ENCODE measurements around the gene POR. TPM values are rescaled to one million over a fixed set of nuclear protein-coding genes. Genes with fewer than 3 reads are reported as not detected.

The POR gene
- total and polyA plus RNA-seq, 2 of the 13 experiments (the other 11 are each of a cell fraction or from before 2014, with no cell fraction given), result 145 to 266 TPM

DNA sequence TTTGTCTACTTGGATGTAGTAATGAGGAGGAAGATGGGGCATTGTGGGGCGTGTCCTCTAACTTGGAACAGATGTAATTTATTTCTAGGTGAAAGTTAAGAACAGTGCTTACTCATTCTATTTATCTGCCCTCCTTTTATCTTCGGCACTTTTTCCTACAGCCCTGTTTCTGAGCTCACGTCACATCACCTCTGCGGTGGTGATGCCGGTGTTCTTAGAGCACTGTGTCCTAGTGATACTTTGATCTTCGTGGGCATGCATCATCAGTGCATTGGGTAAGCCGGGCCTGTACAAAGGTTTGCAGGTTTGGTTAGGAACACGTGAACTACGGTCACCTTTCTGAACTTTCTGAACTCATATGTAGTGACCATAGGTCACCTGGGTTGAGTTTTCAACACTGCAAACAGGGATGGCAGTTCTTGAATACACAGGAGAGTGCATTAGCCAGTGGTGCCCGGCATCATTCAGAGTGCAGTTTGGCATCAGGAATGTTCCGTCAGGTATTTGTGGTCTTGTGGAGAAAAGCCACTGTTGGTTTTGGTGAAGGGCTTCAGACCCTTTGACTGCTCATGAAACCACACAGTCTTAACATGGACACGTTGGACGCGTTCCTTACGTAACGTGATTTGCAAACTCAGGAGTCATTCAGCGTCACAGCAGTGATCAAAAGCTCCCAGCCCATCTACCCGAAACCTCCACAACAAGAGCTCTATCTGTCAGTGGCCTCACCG lies 5.6 kb downstream of the POR start (continued):
- TF ChIP-seq, protein P1, sequence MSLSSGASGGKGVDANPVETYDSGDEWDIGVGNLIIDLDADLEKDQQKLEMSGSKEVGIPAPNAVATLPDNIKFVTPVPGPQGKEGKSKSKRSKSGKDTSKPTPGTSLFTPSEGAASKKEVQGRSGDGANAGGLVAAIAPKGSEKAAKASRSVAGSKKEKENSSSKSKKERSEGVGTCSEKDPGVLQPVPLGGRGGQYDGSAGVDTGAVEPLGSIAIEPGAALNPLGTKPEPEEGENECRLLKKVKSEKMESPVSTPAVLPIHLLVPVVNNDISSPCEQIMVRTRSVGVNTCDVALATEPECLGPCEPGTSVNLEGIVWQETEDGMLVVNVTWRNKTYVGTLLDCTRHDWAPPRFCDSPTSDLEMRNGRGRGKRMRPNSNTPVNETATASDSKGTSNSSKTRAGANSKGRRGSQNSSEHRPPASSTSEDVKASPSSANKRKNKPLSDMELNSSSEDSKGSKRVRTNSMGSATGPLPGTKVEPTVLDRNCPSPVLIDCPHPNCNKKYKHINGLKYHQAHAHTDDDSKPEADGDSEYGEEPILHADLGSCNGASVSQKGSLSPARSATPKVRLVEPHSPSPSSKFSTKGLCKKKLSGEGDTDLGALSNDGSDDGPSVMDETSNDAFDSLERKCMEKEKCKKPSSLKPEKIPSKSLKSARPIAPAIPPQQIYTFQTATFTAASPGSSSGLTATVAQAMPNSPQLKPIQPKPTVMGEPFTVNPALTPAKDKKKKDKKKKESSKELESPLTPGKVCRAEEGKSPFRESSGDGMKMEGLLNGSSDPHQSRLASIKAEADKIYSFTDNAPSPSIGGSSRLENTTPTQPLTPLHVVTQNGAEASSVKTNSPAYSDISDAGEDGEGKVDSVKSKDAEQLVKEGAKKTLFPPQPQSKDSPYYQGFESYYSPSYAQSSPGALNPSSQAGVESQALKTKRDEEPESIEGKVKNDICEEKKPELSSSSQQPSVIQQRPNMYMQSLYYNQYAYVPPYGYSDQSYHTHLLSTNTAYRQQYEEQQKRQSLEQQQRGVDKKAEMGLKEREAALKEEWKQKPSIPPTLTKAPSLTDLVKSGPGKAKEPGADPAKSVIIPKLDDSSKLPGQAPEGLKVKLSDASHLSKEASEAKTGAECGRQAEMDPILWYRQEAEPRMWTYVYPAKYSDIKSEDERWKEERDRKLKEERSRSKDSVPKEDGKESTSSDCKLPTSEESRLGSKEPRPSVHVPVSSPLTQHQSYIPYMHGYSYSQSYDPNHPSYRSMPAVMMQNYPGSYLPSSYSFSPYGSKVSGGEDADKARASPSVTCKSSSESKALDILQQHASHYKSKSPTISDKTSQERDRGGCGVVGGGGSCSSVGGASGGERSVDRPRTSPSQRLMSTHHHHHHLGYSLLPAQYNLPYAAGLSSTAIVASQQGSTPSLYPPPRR (CRISPR knock-in tag; IDR thresholded peaks at IDR 0.05; ENCODE audit: borderline replicate concordance), result peak; percentile 95
- TF ChIP-seq ZNF256 (CRISPR knock-in tag; conservative IDR thresholded peaks at IDR 0.05), result no peak
- TF ChIP-seq SOX5 (CRISPR knock-in tag; IDR thresholded peaks at IDR 0.05; ENCODE audit: borderline replicate concordance), result peak; percentile 89
- no peak for TF ChIP-seq PAX8 (CRISPR knock-in tag; IDR thresholded peaks at IDR 0.05; ENCODE audit: borderline replicate concordance)
- peak; percentile 96 for TF ChIP-seq CREM (IDR thresholded peaks at IDR 0.05)
- TF ChIP-seq CREM (CRISPR knock-in tag; IDR thresholded peaks at IDR 0.05), result no peak
- TF ChIP-seq NR3C1 (CRISPR knock-in tag; IDR thresholded peaks at IDR 0.05), result no peak
- no peak for TF ChIP-seq NCOA5 (CRISPR knock-in tag; IDR thresholded peaks at IDR 0.05)
- TF ChIP-seq, protein P2, sequence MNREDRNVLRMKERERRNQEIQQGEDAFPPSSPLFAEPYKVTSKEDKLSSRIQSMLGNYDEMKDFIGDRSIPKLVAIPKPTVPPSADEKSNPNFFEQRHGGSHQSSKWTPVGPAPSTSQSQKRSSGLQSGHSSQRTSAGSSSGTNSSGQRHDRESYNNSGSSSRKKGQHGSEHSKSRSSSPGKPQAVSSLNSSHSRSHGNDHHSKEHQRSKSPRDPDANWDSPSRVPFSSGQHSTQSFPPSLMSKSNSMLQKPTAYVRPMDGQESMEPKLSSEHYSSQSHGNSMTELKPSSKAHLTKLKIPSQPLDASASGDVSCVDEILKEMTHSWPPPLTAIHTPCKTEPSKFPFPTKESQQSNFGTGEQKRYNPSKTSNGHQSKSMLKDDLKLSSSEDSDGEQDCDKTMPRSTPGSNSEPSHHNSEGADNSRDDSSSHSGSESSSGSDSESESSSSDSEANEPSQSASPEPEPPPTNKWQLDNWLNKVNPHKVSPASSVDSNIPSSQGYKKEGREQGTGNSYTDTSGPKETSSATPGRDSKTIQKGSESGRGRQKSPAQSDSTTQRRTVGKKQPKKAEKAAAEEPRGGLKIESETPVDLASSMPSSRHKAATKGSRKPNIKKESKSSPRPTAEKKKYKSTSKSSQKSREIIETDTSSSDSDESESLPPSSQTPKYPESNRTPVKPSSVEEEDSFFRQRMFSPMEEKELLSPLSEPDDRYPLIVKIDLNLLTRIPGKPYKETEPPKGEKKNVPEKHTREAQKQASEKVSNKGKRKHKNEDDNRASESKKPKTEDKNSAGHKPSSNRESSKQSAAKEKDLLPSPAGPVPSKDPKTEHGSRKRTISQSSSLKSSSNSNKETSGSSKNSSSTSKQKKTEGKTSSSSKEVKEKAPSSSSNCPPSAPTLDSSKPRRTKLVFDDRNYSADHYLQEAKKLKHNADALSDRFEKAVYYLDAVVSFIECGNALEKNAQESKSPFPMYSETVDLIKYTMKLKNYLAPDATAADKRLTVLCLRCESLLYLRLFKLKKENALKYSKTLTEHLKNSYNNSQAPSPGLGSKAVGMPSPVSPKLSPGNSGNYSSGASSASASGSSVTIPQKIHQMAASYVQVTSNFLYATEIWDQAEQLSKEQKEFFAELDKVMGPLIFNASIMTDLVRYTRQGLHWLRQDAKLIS (CRISPR knock-in tag; IDR thresholded peaks at IDR 0.05), result no peak
- TF ChIP-seq KAT8 (CRISPR knock-in tag; IDR thresholded peaks at IDR 0.05), result peak; percentile 82
- peak; percentile 64; the same call in 1 of the 2 replicates for TF ChIP-seq REPIN1 (CRISPR knock-in tag; IDR thresholded peaks at IDR 0.05; ENCODE audit: borderline replicate concordance, low read depth)
- TF ChIP-seq CREB1 (IDR thresholded peaks at IDR 0.05), result peak; percentile 94
- TF ChIP-seq CREB1 (CRISPR knock-in tag; IDR thresholded peaks at IDR 0.05), result peak; percentile 94
- peak; percentile 67 for TF ChIP-seq HMG20B (CRISPR knock-in tag; conservative IDR thresholded peaks at IDR 0.05)
- 0 out of 2 replicates have a peak, but pooled peaks have one; percentile 37 for TF ChIP-seq TOPORS (CRISPR knock-in tag; IDR thresholded peaks at IDR 0.05)
- no peak for TF ChIP-seq ZNF230 (CRISPR knock-in tag; IDR thresholded peaks at IDR 0.05)
- TF ChIP-seq NFIC (IDR thresholded peaks at IDR 0.05; ENCODE audit: low read length), result peak; percentile 87
- peak; percentile 42; the same call in 1 of the 2 replicates for TF ChIP-seq PHF8 (CRISPR knock-in tag; IDR thresholded peaks at IDR 0.05)
- peak; percentile 71; the same call in 1 of the 2 replicates for TF ChIP-seq HOXA5 (CRISPR knock-in tag; IDR thresholded peaks at IDR 0.05)
- TF ChIP-seq, protein P3, sequence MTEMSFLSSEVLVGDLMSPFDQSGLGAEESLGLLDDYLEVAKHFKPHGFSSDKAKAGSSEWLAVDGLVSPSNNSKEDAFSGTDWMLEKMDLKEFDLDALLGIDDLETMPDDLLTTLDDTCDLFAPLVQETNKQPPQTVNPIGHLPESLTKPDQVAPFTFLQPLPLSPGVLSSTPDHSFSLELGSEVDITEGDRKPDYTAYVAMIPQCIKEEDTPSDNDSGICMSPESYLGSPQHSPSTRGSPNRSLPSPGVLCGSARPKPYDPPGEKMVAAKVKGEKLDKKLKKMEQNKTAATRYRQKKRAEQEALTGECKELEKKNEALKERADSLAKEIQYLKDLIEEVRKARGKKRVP (CRISPR knock-in tag; IDR thresholded peaks at IDR 0.05), result peak in 1 of 2 experiments; percentile 81; a peak in 2 of 4 replicates
